Measurements from ENCODE around the gene EPAS1.

EPAS1 gene

GRCh38 chr2:46281939-46282338 is 15.3 kb upstream of the EPAS1 start:
- ATAC-seq: no peak
- TF ChIP-seq SNAI2 (CRISPR knock-in tag; IDR thresholded peaks at IDR 0.05) (no peak), POU6F1 (CRISPR knock-in tag; IDR thresholded peaks at IDR 0.05; ENCODE audit: borderline replicate concordance, low read depth) (no peak), PPARA (CRISPR knock-in tag; IDR thresholded peaks at IDR 0.05; ENCODE audit: borderline replicate concordance) (no peak), GLIS3 (CRISPR knock-in tag; IDR thresholded peaks at IDR 0.05) (no peak), CSRNP3 (CRISPR knock-in tag; IDR thresholded peaks at IDR 0.05) (no peak), PATZ1 (CRISPR knock-in tag; IDR thresholded peaks at IDR 0.05; ENCODE audit: borderline replicate concordance) (no peak), ISL1 (CRISPR knock-in tag; IDR thresholded peaks at IDR 0.05) (no peak), ESRRG (CRISPR knock-in tag; IDR thresholded peaks at IDR 0.05) (no peak), RARB (CRISPR knock-in tag; IDR thresholded peaks at IDR 0.05) (no peak), ZNF8 (CRISPR knock-in tag; IDR thresholded peaks at IDR 0.05) (no peak), ZC3H10 (CRISPR knock-in tag; IDR thresholded peaks at IDR 0.05) (no peak), ZNF565 (CRISPR knock-in tag; conservative IDR thresholded peaks at IDR 0.05; ENCODE audit: low read depth) (no peak), BACH2 (CRISPR knock-in tag; IDR thresholded peaks at IDR 0.05; ENCODE audit: borderline replicate concordance) (no peak), CREB5 (CRISPR knock-in tag; IDR thresholded peaks at IDR 0.05; ENCODE audit: low read depth) (no peak), OSR1 (CRISPR knock-in tag; IDR thresholded peaks at IDR 0.05) (no peak), TOX (CRISPR knock-in tag; IDR thresholded peaks at IDR 0.05; ENCODE audit: borderline replicate concordance) (no peak), ARNTL (CRISPR knock-in tag; IDR thresholded peaks at IDR 0.05; ENCODE audit: borderline replicate concordance, low read depth) (no peak), TCF4 (CRISPR knock-in tag; IDR thresholded peaks at IDR 0.05; ENCODE audit: borderline replicate concordance) (no peak), ZFP30 (CRISPR knock-in tag; IDR thresholded peaks at IDR 0.05) (no peak)

- ATAC-seq: no peak
- TF ChIP-seq ZFP30 (CRISPR knock-in tag; IDR thresholded peaks at IDR 0.05) (no peak), ZC3H10 (CRISPR knock-in tag; IDR thresholded peaks at IDR 0.05) (no peak), TCF4 (CRISPR knock-in tag; IDR thresholded peaks at IDR 0.05; ENCODE audit: borderline replicate concordance) (no peak), PATZ1 (CRISPR knock-in tag; IDR thresholded peaks at IDR 0.05; ENCODE audit: borderline replicate concordance) (no peak), ZNF8 (CRISPR knock-in tag; IDR thresholded peaks at IDR 0.05) (no peak), RARB (CRISPR knock-in tag; IDR thresholded peaks at IDR 0.05) (no peak), ZFP3 (CRISPR knock-in tag; IDR thresholded peaks at IDR 0.05) (no peak), SNAI2 (CRISPR knock-in tag; IDR thresholded peaks at IDR 0.05) (no peak), TOX (CRISPR knock-in tag; IDR thresholded peaks at IDR 0.05; ENCODE audit: borderline replicate concordance) (no peak), ESRRG (CRISPR knock-in tag; IDR thresholded peaks at IDR 0.05) (no peak), CSDC2 (CRISPR knock-in tag; IDR thresholded peaks at IDR 0.05) (no peak), GLIS3 (CRISPR knock-in tag; IDR thresholded peaks at IDR 0.05) (no peak), CREB5 (CRISPR knock-in tag; IDR thresholded peaks at IDR 0.05; ENCODE audit: low read depth) (no peak), ARNTL (CRISPR knock-in tag; IDR thresholded peaks at IDR 0.05; ENCODE audit: borderline replicate concordance, low read depth) (no peak)
Observed at GRCh38 chr2:46283693-46284092, 13.5 kb upstream of the EPAS1 start.
